Activated CD8-positive, alpha-beta memory T cell treated with anti-CD3 and anti-CD28 coated beads for 36 hours (primary cell): Measurements from ENCODE around the gene KLHDC7B. TPM values are rescaled to one million over a fixed set of nuclear protein-coding genes. Genes with fewer than 3 reads are reported as not detected.

Experiments
- CTCF ChIA-PET: fragments of 350-600 bp; sonication (Branson Sonifier 250); formaldehyde crosslinking; loops from one replicate; lab custom pipeline; 2021; ENCODE audit warnings: antibody characterized with exemption; lab: Charles Lee
- POLR2A ChIA-PET: fragments of 350-600 bp; sonication (Branson Sonifier 250); formaldehyde crosslinking; loops from one replicate; lab custom pipeline; 2021; ENCODE audit warnings: antibody characterized with exemption; lab: Charles Lee
- total RNA-seq, 2 experiments: library from RNA; stranded (reverse); gene quantifications; one replicate each; pipeline ENCODE4 v1.2.3, GENCODE V29; 2021

The KLHDC7B gene
- total RNA-seq, 2 experiments from 2014 or later, result 5.9 to 6.1 TPM

- ChIA-PET POLR2A (interaction anchor here (1.0 kb wide), 1 partner anchor 49 kb away, joined by 10 read pairs; no protein-coding TSS in a partner anchor), CTCF (interaction anchor here (1.0 to 1.7 kb wide), 3 partner anchors 10 to 75 kb away, joined by 3 to 4 read pairs (median 3); partner anchors contain the start of gene SYCE3)
These were observed 27.3 kb downstream of the KLHDC7B start for GRCh38 chr22:50572965-50573364.

GRCh38 chr22:50573491-50574382 is 28.0 kb downstream of the KLHDC7B start:
- CTCF ChIA-PET, result interaction anchor here (1.2 to 1.7 kb wide), 2 partner anchors 11 to 26 kb away, joined by 3 read pairs; partner anchors contain the start of gene SYCE3
- POLR2A ChIA-PET, result interaction anchor here (0.5 kb wide), 1 partner anchor 49 kb away, joined by 3 read pairs; no protein-coding TSS in a partner anchor

DNA sequence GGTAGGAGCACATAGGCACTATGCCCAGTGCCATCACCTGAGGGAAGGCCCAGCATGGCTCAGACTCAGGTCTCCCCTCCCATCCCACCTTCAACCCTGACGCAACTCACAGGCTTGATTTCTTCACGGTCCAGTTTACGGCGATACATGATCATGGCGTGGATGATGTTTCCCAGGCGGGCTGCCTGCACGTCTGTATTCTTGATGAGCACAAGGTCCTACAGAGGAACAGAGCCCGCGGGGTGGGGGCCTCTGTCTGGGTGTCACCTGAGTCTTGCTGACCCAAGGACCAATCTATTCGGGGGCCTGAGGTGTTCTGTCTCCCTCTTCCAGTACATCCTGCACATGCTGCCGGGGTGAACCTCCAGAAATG is 28.7 kb downstream of the KLHDC7B start:
- POLR2A ChIA-PET, result no interaction called here

GRCh38 chr22:50575426-50575941 is 29.8 kb downstream of the KLHDC7B start:
- ChIA-PET POLR2A (interaction anchor here (0.6 kb wide), 1 partner anchor 50 kb away, joined by 5 read pairs; the partner anchor contains the start of gene SCO2), CTCF (interaction anchor here (1.0 to 1.4 kb wide), 2 partner anchors 11 to 12 kb away, joined by 3 read pairs; partner anchors contain the start of gene SYCE3)

More for the DNA sequence above, 28.7 kb downstream of the KLHDC7B start:
- CTCF ChIA-PET, result interaction anchor here (0.8 to 1.2 kb wide), 2 partner anchors 11 to 47 kb away, joined by 3 read pairs; partner anchors contain the start of gene SYCE3

GRCh38 chr22:50576070-50576469 is 30.4 kb downstream of the KLHDC7B start:
- ChIA-PET POLR2A (interaction anchor here (0.9 kb wide), 1 partner anchor 13 kb away, joined by 3 read pairs; the partner anchor contains the start of gene SYCE3), CTCF (interaction anchor here (1.4 to 1.6 kb wide), 2 partner anchors 12 to 13 kb away, joined by 3 to 8 read pairs; partner anchors contain the start of gene SYCE3)

DNA sequence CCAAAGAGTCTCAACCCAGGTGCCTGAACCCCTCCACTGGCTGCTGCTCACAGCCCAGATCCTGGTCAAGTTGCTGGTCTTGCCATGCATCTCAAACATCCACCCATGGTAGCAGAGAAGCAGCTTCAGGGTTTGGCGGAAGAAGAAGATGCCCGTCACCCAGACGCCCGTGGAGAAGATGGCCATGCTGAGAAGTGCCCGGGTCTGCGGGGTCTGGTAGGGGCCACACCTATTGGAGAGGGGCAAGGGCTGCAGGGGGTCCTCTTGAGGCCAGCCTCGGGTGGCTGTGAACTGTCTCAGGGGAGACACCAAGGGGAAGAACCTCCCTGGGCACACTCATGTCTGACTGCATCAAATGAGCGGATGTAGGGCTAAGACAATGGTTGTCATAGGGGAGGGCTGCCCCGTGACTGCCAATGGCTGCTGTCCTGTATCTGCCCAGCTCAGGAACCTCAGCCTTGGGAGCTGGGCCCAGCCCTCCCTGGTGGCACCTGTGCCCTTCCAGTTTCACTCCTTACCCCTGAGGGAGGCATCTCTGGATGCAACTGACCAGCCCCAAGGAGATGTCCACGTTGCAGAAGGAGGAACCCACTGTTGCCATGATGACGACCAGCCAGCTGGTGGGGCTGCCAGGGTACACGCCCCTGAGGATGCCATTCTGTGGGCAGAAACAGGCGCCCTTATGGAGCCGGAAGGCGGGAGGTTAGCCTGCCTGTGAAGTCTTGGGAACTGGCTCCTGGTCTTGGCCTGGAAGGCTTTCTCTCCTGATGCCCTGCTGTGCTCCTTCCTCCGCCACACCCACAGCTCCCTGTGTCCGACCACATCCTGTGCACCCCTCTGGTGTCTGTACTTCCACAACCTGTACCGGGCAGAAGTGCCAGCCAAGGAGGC is 31.4 kb downstream of the KLHDC7B start:
- POLR2A ChIA-PET, result interaction anchor here (0.9 kb wide), 1 partner anchor 14 kb away, joined by 3 read pairs; the partner anchor contains the start of gene SYCE3
- CTCF ChIA-PET, result interaction anchor here (1.6 kb wide), 1 partner anchor 14 kb away, joined by 8 read pairs; the partner anchor contains the start of gene SYCE3

GRCh38 chr22:50577697-50577986 is 31.9 kb downstream of the KLHDC7B start:
- CTCF ChIA-PET, result interaction anchor here (0.9 to 1.6 kb wide), 2 partner anchors 15 to 79 kb away, joined by 3 to 8 read pairs; partner anchors contain the start of gene SYCE3
- POLR2A ChIA-PET, result no interaction called here

DNA sequence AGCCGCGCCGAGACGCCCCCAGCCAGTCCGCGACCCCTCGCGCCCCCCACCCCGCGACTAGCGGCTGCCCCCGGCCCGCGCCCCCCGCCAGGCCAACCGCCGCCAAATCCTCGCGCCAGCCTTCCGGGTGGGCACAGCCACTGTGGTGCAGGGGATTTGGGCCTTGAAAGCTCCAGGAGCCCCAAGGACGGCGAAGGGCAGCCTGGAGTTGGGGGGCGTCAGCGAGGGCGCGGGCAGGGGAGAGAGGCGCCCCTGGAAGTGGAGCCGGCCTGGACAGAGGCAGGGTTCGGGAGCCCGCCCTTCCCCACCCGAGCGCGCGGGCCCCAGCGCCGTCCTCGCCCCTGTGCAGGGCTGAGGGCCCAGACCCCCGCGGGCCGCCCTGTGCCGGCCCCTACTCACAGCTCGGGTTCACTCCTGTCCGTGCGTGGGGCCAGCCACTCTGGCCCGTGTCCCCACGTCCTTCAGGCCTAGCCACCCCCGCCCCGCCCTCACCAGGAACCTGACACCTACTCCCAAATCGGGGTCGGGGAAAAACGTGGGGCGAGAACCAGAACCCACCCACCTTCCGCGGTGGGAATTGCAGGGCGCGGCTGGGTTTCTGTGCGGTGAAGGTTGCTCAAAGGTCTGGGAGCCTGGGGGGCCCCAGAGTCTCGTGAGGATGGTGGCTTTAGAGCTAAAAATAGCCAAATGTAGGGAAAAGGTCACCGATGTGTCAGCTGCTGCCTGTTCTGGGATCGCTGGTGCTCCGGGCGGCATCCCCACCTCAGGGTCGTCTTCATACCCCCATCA is 32.5 kb downstream of the KLHDC7B start, which contains the start of gene CPT1B:
CPT1B (minus strand) TSS at position 441 of the 789 bp plus-strand sequence. CDS start 512 bp downstream, outside the sequence.
- CTCF ChIA-PET, result interaction anchor here (0.6 to 1.6 kb wide), 4 partner anchors 9 to 80 kb away, joined by 3 to 8 read pairs (median 3); partner anchors contain the start of gene SYCE3
- POLR2A ChIA-PET, result interaction anchor here (0.9 kb wide), 1 partner anchor 334 kb away, joined by 3 read pairs; no protein-coding TSS in a partner anchor

DNA sequence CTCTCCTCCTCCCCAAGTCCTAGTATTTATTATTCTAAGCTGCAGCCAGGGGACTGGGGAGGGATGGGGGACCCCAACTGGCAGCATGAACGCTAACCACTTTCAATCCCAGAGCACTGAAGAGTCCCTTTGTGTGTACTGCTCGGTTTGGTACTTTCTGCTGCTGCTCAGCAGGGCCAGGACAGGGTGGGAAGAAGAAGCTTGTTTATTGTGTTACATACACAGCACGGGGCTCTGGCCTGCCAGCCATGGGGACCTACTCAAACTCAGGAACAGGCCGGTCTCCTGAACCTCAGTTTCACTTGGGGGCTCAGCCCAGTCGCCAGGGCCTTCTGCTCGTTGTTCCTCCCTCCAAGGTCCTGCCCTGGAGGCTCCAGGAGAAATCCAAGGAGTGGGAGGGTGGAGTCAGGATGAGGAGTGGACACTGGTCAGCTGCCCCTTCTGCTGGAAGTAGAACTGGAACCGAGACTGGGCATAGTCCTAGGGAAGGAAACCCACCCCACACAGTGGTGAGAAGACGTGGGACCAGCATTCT is 33.1 kb downstream of the KLHDC7B start:
- CTCF ChIA-PET, result interaction anchor here (0.6 to 1.0 kb wide), 2 partner anchors 8 to 41 kb away, joined by 3 read pairs; no protein-coding TSS in a partner anchor
- POLR2A ChIA-PET, result interaction anchor here (0.6 to 0.9 kb wide), 2 partner anchors 30 to 335 kb away, joined by 3 read pairs; no protein-coding TSS in a partner anchor

DNA sequence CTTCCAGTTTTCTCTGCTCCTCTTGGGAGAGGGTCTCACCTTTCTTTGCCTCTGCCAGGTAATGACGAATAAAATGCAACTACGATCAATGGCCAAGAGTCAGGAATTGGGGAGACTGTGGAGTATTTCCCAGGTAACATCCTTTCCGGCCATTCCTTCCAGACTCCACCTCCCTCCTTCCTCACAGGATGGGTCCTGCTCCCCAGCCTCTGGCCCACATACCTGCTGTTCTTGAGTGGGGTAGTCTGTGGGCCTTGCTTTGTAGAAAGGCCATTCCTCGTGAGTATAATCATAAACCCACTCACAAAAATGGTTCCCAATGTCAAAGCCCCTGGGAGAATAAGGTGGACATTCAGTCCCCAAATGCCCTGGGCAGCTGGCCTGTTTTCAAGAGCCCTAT is 34.1 kb downstream of the KLHDC7B start:
- ChIA-PET CTCF (no interaction called here), POLR2A (no interaction called here)

- POLR2A ChIA-PET, result interaction anchor here (1.0 to 1.9 kb wide), 2 partner anchors 33 to 50 kb away, joined by 3 to 7 read pairs; no protein-coding TSS in a partner anchor
- CTCF ChIA-PET, result interaction anchor here (0.7 to 3.1 kb wide), 4 partner anchors 9 to 111 kb away, joined by 3 to 21 read pairs (median 3); partner anchors contain the start of gene SYCE3
These were observed 35.6 kb downstream of the KLHDC7B start for GRCh38 chr22:50581031-50581949.

- ChIA-PET CTCF (interaction anchor here (1.0 to 3.1 kb wide), 5 partner anchors 8 to 84 kb away, joined by 3 to 21 read pairs (median 3); partner anchors contain the start of genes SCO2 and SYCE3), POLR2A (interaction anchor here (1.0 to 1.9 kb wide), 2 partner anchors 34 to 51 kb away, joined by 3 to 7 read pairs; no protein-coding TSS in a partner anchor)
These were observed 36.3 kb downstream of the KLHDC7B start for GRCh38 chr22:50581950-50582492.

- POLR2A ChIA-PET, result interaction anchor here (0.6 to 1.9 kb wide), 5 partner anchors 35 to 74 kb away, joined by 3 to 7 read pairs (median 3); partner anchors contain the start of genes NCAPH2 and TYMP
- CTCF ChIA-PET, result interaction anchor here (1.0 to 3.1 kb wide), 4 partner anchors 19 to 85 kb away, joined by 3 to 21 read pairs (median 5); partner anchors contain the start of genes SCO2 and SYCE3
These were observed 37.0 kb downstream of the KLHDC7B start, which contains the start of gene CHKB for GRCh38 chr22:50582493-50583293. Gene CHKB, minus strand, starts transcription at chr22:50582849. Its CDS starts 68 bp downstream, at chr22:50582781.

DNA sequence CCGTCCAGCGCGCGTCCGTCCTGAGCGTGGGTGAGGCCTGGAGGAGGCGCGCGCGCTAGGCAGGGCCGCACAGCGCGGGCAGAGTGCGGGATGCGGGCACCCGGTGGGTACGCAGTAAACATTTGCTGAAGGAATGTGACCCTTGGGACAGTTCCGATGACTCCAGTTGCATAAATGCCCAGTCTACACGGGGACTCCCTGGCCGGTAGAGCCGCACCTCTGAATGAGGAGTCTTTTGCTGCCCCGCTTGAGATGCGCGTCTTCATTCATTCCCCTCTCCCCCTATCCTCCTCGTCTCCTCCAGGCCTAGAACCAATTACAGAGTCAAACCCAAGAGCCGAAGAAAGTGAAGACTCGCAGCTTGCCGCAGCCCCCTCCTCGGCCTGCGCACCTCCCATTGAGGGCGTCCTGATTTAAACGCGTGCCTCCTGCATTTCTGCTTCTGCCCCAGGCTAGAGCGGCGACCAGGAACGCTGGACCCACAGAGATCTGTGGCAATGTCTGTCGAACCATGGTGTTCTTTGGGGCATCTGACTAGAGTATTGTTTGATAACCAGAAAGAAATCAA is 37.7 kb downstream of the KLHDC7B start:
- CTCF ChIA-PET, result interaction anchor here (1.6 to 3.1 kb wide), 2 partner anchors 20 to 58 kb away, joined by 7 to 21 read pairs; partner anchors contain the start of genes SCO2 and SYCE3
- POLR2A ChIA-PET, result interaction anchor here (0.6 to 1.9 kb wide), 5 partner anchors 35 to 75 kb away, joined by 3 to 7 read pairs (median 5); partner anchors contain the start of genes NCAPH2 and TYMP
